H1 (cell line): ENCODE results near the gene CHST9.

Experiments
- CHD2 ChIP-seq: IDR thresholded peaks from 2 replicates; pipeline ENCODE4 v1.6.1; 2012; ENCODE audit warnings: low read length, improper control_type of control experiment
- CTCF ChIP-seq, 3 experiments: IDR thresholded peaks; 1 replicate in 2 of 3; 2 replicates in 1 of 3; pipeline versions ENCODE4 v1.5.1 to v1.6.1; 2011; ENCODE audit warnings: low read length in 3 of 3, mild to moderate bottlenecking in 3 of 3, inconsistent platforms in 2 of 3, low read depth in 1 of 3, moderate library complexity in 1 of 3; ENCODE audit not compliant: insufficient read depth in 1 of 3; ENCODE audit errors: control extremely low read depth in 1 of 3
- JUND ChIP-seq: IDR thresholded peaks from 2 replicates; pipeline ENCODE4 v1.6.1; 2011; ENCODE audit warnings: mild to moderate bottlenecking, improper control_type of control experiment, low read length
- MAFK ChIP-seq: IDR thresholded peaks from 2 replicates; pipeline ENCODE4 v1.6.1; 2012; ENCODE audit warnings: low read depth, mild to moderate bottlenecking, improper control_type of control experiment, low read length
- NANOG ChIP-seq: IDR thresholded peaks from 2 replicates; pipeline ENCODE4 v1.6.1; 2011; ENCODE audit warnings: low read length, low read depth, mild to moderate bottlenecking, inconsistent platforms; ENCODE audit not compliant: insufficient read depth, poor library complexity, severe bottlenecking
- POLR2A ChIP-seq, 2 experiments: IDR thresholded peaks; 1 replicate in 1 of 2; 2 replicates in 1 of 2; pipeline ENCODE4 v1.6.1; 2011; ENCODE audit warnings: low read depth in 2 of 2, low read length in 2 of 2, mild to moderate bottlenecking in 2 of 2; ENCODE audit errors: control extremely low read depth in 1 of 2
- POLR2AphosphoS5 ChIP-seq: IDR thresholded peaks from 2 replicates; pipeline ENCODE4 v1.6.1; 2011; ENCODE audit warnings: low read depth, low read length
- POU5F1 ChIP-seq: IDR thresholded peaks from 2 replicates; pipeline ENCODE4 v1.6.1; 2011; ENCODE audit warnings: low read depth, mild to moderate bottlenecking, low read length, moderate library complexity
- RFX5 ChIP-seq: IDR thresholded peaks from 2 replicates; pipeline ENCODE4 v1.6.1; 2011; ENCODE audit warnings: low read depth, low read length, improper control_type of control experiment, borderline replicate concordance
- TAF1 ChIP-seq: IDR thresholded peaks from 2 replicates; pipeline ENCODE4 v1.6.1; 2011; ENCODE audit warnings: mild to moderate bottlenecking, low read depth, low read length
- TAF7 ChIP-seq: optimal IDR thresholded peaks from 2 replicates; pipeline ENCODE3; 2011; ENCODE audit warnings: low read depth, mild to moderate bottlenecking, inconsistent platforms, low read length, moderate library complexity, borderline replicate concordance
- YY1 ChIP-seq: IDR thresholded peaks from 2 replicates; pipeline ENCODE4 v1.6.1; 2011; ENCODE audit warnings: low read depth, mild to moderate bottlenecking, low read length

- no peak for TF ChIP-seq NANOG
- no peak for TF ChIP-seq POLR2A (IDR thresholded peaks at IDR 0.05; ENCODE audit: control extremely low read depth in 1 of 2, low read depth in 2 of 2, low read length in 2 of 2)
- no peak for TF ChIP-seq CTCF (IDR thresholded peaks at IDR 0.05; ENCODE audit: control extremely low read depth in 1 of 3, insufficient read depth in 1 of 3, low read depth in 1 of 3, low read length in 3 of 3)
- TF ChIP-seq POU5F1 = no peak
- TF ChIP-seq JUND = no peak
- TF ChIP-seq MAFK = no peak
- no peak for TF ChIP-seq TAF7
- no peak for TF ChIP-seq CHD2
- TF ChIP-seq POLR2AphosphoS5 = no peak
- no peak for TF ChIP-seq TAF1
- TF ChIP-seq YY1 = no peak
- TF ChIP-seq RFX5 = no peak
These were observed 170.3 kb downstream of the CHST9 start for GRCh38 chr18:27014841-27015240.
